DOHH2 (cell line): ENCODE measurements around the gene KLHL33.

Source experiments
- H3F3A ChIP-seq: fragments of 200-600 bp; sonication (generic), shearing (Covaris generic); 2 replicates; pipeline ENCODE4 v1.6.0; 2016; ENCODE audit warnings: antibody characterized with exemption, mild to moderate bottlenecking; ENCODE audit not compliant: control insufficient read depth, insufficient read depth
- H3K27ac ChIP-seq: fragments of 200-600 bp; sonication (generic); 2 replicates; pipeline ENCODE4 v1.5.1; 2014; ENCODE audit warnings: low read depth, mild to moderate bottlenecking, low read length, moderate library complexity
- H3K27me3 ChIP-seq: fragments of 200-600 bp; sonication (generic); 2 replicates; pipeline ENCODE4 v1.6.1; 2014; ENCODE audit warnings: mild to moderate bottlenecking, low read length, mixed read lengths; ENCODE audit not compliant: control insufficient read depth
- H3K36me3 ChIP-seq: fragments of 200-600 bp; sonication (generic); 2 replicates; pipeline ENCODE4 v1.6.1; 2014; ENCODE audit warnings: mild to moderate bottlenecking, low read length, moderate library complexity, mixed read lengths; ENCODE audit not compliant: control insufficient read depth
- H3K4me1 ChIP-seq: fragments of 200-600 bp; sonication (generic); 2 replicates; pipeline ENCODE4 v1.6.1; 2014; ENCODE audit warnings: mild to moderate bottlenecking, low read length, mixed read lengths; ENCODE audit not compliant: control insufficient read depth
- H3K4me2 ChIP-seq: fragments of 200-600 bp; sonication (generic); 2 replicates; pipeline ENCODE4 v1.6.0; 2014; ENCODE audit warnings: mild to moderate bottlenecking, low read length, moderate library complexity
- H3K4me3 ChIP-seq: fragments of 200-600 bp; sonication (generic); 2 replicates; pipeline ENCODE4 v1.5.1; 2014; ENCODE audit warnings: mild to moderate bottlenecking, low read length, mixed read lengths
- H3K79me2 ChIP-seq: fragments of 200-600 bp; sonication (generic); 2 replicates; pipeline ENCODE4 v1.6.1; 2014; ENCODE audit warnings: mild to moderate bottlenecking, low read length, mixed read lengths; ENCODE audit not compliant: control insufficient read depth
- H3K9me2 ChIP-seq: fragments of 200-600 bp; sonication (generic); replicated peaks from 2 replicates; pipeline ENCODE4 v1.6.1; 2014; ENCODE audit warnings: mild to moderate bottlenecking, low read length, mixed read lengths; ENCODE audit not compliant: control insufficient read depth
- H3K9me3 ChIP-seq: fragments of 200-600 bp; sonication (generic); 2 replicates; pipeline ENCODE4 v1.6.1; 2014; ENCODE audit warnings: antibody characterized with exemption, low read length, mixed read lengths; ENCODE audit not compliant: control insufficient read depth, insufficient read depth
- H4K20me1 ChIP-seq: fragments of 200-600 bp; sonication (generic); 2 replicates; pipeline ENCODE4 v1.6.0; 2014; ENCODE audit warnings: low read depth, mild to moderate bottlenecking, antibody characterized with exemption, low read length, moderate library complexity; ENCODE audit not compliant: control insufficient read depth, insufficient read depth
- CTCF ChIP-seq: fragments of 200-600 bp; sonication (generic); IDR thresholded peaks from one replicate; pipeline ENCODE4 v1.5.1; 2014; ENCODE audit warnings: antibody characterized with exemption, mild to moderate bottlenecking, low read depth, low read length; ENCODE audit not compliant: poor library complexity, severe bottlenecking
- EZH2phosphoT487 ChIP-seq: fragments of 200-600 bp; sonication (generic); IDR thresholded peaks from 2 replicates; pipeline ENCODE4 v1.6.1; 2017; ENCODE audit warnings: borderline replicate concordance, mild to moderate bottlenecking, antibody characterized with exemption, low read length, moderate library complexity, mixed read lengths

The KLHL33 gene

DNA sequence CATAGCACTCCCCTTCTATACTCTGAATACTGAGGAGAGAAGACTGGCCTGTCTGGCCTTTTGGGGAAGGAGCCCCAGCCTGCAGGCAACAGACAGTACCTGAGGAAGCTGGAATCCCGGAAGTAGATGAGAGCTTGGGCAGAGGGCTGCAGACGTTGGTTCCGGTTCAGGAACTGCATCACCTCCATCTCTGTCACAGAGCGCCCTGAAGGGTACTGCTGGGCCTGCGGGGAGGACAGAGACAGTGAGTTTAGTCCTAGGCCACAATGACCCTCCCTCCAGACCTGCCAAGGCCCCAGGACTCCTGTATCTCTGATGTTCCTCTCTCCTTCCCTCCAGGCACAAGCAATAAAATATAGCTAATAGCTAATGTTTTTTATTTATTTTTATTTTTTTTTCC lies 51.1 kb downstream of the KLHL33 start:
- peaks cover 73% of the 10 kb centered on the region for H3K36me3 ChIP-seq
- no peaks in the 10 kb centered on the region for H3K9me3 ChIP-seq

GRCh38 chr14:20384321-20384720 lies 51.6 kb downstream of the KLHL33 start:
- TF ChIP-seq EZH2phosphoT487 (no peak), CTCF (no peak)
- H4K20me1 ChIP-seq, result no peaks in the 10 kb centered on the region
- peaks cover 74% of the 10 kb centered on the region for H3K36me3 ChIP-seq
- no peaks in the 10 kb centered on the region for H3K4me1 ChIP-seq
- H3K4me2 ChIP-seq, result no peak overlapping the region
- H3K4me3 ChIP-seq, result no peak overlapping the region
- H3K27ac ChIP-seq, result no peak overlapping the region
- H3K9me3 ChIP-seq, result no peaks in the 10 kb centered on the region
- H3K79me2 ChIP-seq, result no peaks in the 10 kb centered on the region
- no peaks in the 10 kb centered on the region for H3F3A ChIP-seq
- no peaks in the 10 kb centered on the region for H3K9me2 ChIP-seq
- H3K27me3 ChIP-seq, result no peaks in the 10 kb centered on the region

More for the DNA sequence above, 51.1 kb downstream of the KLHL33 start:
- Histone ChIP-seq H3K27ac (no peak overlapping the region), H3K4me2 (no peak overlapping the region), H3F3A (no peaks in the 10 kb centered on the region), H3K4me1 (no peaks in the 10 kb centered on the region), H3K27me3 (no peaks in the 10 kb centered on the region), H3K9me2 (no peaks in the 10 kb centered on the region), H3K79me2 (no peaks in the 10 kb centered on the region), H3K4me3 (no peak overlapping the region), H4K20me1 (no peaks in the 10 kb centered on the region)
- TF ChIP-seq EZH2phosphoT487 (no peak), CTCF (no peak)

- H4K20me1 ChIP-seq, result no peaks in the 10 kb centered on the region
- H3K79me2 ChIP-seq, result no peaks in the 10 kb centered on the region
- no peaks in the 10 kb centered on the region for H3K4me1 ChIP-seq
- H3K4me2 ChIP-seq, result no peak overlapping the region
- no peaks in the 10 kb centered on the region for H3K9me2 ChIP-seq
- TF ChIP-seq EZH2phosphoT487 (no peak), CTCF (no peak)
- no peaks in the 10 kb centered on the region for H3K9me3 ChIP-seq
- H3K36me3 ChIP-seq, result peaks cover 78% of the 10 kb centered on the region
- H3K27me3 ChIP-seq, result no peaks in the 10 kb centered on the region
- H3F3A ChIP-seq, result no peaks in the 10 kb centered on the region
- H3K27ac ChIP-seq, result no peak overlapping the region
- no peak overlapping the region for H3K4me3 ChIP-seq
These were observed 52.3 kb downstream of the KLHL33 start for GRCh38 chr14:20383636-20384035.

GRCh38 chr14:20383032-20383431 lies 52.9 kb downstream of the KLHL33 start:
- peaks cover 77% of the 10 kb centered on the region for H3K36me3 ChIP-seq
- no peaks in the 10 kb centered on the region for H3F3A ChIP-seq
- H4K20me1 ChIP-seq, result no peaks in the 10 kb centered on the region
- H3K79me2 ChIP-seq, result no peaks in the 10 kb centered on the region
- no peaks in the 10 kb centered on the region for H3K9me2 ChIP-seq
- H3K27ac ChIP-seq, result no peak overlapping the region
- no peaks in the 10 kb centered on the region for H3K27me3 ChIP-seq
- no peak overlapping the region for H3K4me2 ChIP-seq
- H3K4me1 ChIP-seq, result no peaks in the 10 kb centered on the region
- H3K4me3 ChIP-seq, result no peak overlapping the region
- no peak for TF ChIP-seq EZH2phosphoT487
- TF ChIP-seq CTCF, result no peak
- no peaks in the 10 kb centered on the region for H3K9me3 ChIP-seq
